HFFc6 (cell line): ENCODE data around the gene HCK. TPM values are rescaled to one million over a fixed set of nuclear protein-coding genes. Genes with fewer than 3 reads are reported as not detected.

Source experiments
- DNase-seq: peaks from one replicate; pipeline ENCODE4 v3.0.0-alpha.2; 2018
- H3K27ac Mint-ChIP-seq: 2 replicates; pipeline ENCODE4 v1.8.0; 2020; ENCODE audit warnings: mild to moderate bottlenecking, mixed read lengths
- H3K27me3 Mint-ChIP-seq: 2 replicates; pipeline ENCODE4 v1.8.0; 2021; ENCODE audit warnings: mild to moderate bottlenecking, moderate library complexity, mixed read lengths; ENCODE audit not compliant: insufficient read depth
- H3K36me3 Mint-ChIP-seq: 2 replicates; pipeline ENCODE4 v1.8.0; 2021; ENCODE audit warnings: low read depth, mixed read lengths
- H3K4me1 Mint-ChIP-seq: 2 replicates; pipeline ENCODE4 v1.8.0; 2020; ENCODE audit warnings: low read depth, mixed read lengths
- H3K4me3 Mint-ChIP-seq: 2 replicates; pipeline ENCODE4 v1.8.0; 2020; ENCODE audit warnings: mild to moderate bottlenecking, moderate library complexity, mixed read lengths
- H3K9me3 Mint-ChIP-seq: 2 replicates; pipeline ENCODE4 v1.8.0; 2020; ENCODE audit warnings: mild to moderate bottlenecking, mixed read lengths
- CTCF ChIP-seq: fragments of 200-600 bp; sonication (generic); IDR thresholded peaks from 2 replicates; pipeline ENCODE4 v1.5.0; 2021; ENCODE audit warnings: antibody characterized with exemption, mild to moderate bottlenecking
- total RNA-seq, 6 experiments: library from RNA; stranded (reverse); fragmentation: NEBNext Ultra II Directional; extraction: Animal tissue kit (Norgen Biotek cat#: 25700); gene quantifications; 2 replicates in 1 of 6; 3 replicates in 5 of 6; pipeline ENCODE4 v1.2.3, GENCODE V29; 2021

HCK gene
- total RNA-seq, 6 experiments from 2014 or later = not detected

GRCh38 chr20:32132911-32133549, 81.0 kb downstream of the HCK start:
- peaks cover 10% of the 10 kb centered on the region; the same call in 1 of the 2 replicates for H3K36me3 Mint-ChIP-seq
- H3K4me3 Mint-ChIP-seq = no peak overlapping the region
- H3K27ac Mint-ChIP-seq = no peak overlapping the region
- no peak for TF ChIP-seq CTCF
- no peak for DNase-seq
- H3K9me3 Mint-ChIP-seq = no peaks in the 10 kb centered on the region
- no peaks in the 10 kb centered on the region for H3K27me3 Mint-ChIP-seq
- H3K4me1 Mint-ChIP-seq = peaks cover 15% of the 10 kb centered on the region

GRCh38 chr20:32134026-32134425, 82.0 kb downstream of the HCK start:
- no peak for DNase-seq
- Mint-ChIP-seq H3K4me3 (no peak overlapping the region), H3K4me1 (peaks cover 15% of the 10 kb centered on the region), H3K27ac (no peak overlapping the region), H3K9me3 (no peaks in the 10 kb centered on the region), H3K27me3 (no peaks in the 10 kb centered on the region), H3K36me3 (peaks cover 12% of the 10 kb centered on the region)
- no peak for TF ChIP-seq CTCF

- Mint-ChIP-seq H3K27me3 (peaks cover 2% of the 10 kb centered on the region; the same call in 1 of the 2 replicates), H3K9me3 (no peaks in the 10 kb centered on the region), H3K27ac (no peak overlapping the region), H3K36me3 (peaks cover 23% of the 10 kb centered on the region), H3K4me1 (peaks cover 15% of the 10 kb centered on the region), H3K4me3 (no peak overlapping the region)
- TF ChIP-seq CTCF = no peak
- DNase-seq = no peak
Measured at GRCh38 chr20:32135983-32136515, 84.0 kb downstream of the HCK start.

- Mint-ChIP-seq H3K9me3 (no peaks in the 10 kb centered on the region), H3K36me3 (peaks cover 41% of the 10 kb centered on the region), H3K27ac (no peak overlapping the region), H3K4me3 (no peak overlapping the region), H3K27me3 (peaks cover 2% of the 10 kb centered on the region), H3K4me1 (peaks cover 15% of the 10 kb centered on the region)
- no peak for DNase-seq
- no peak for TF ChIP-seq CTCF
Measured at GRCh38 chr20:32138921-32139320, 86.9 kb downstream of the HCK start.

- H3K9me3 Mint-ChIP-seq = no peaks in the 10 kb centered on the region
- H3K27ac Mint-ChIP-seq = no peak overlapping the region
- peaks cover 15% of the 10 kb centered on the region for H3K4me1 Mint-ChIP-seq
- peaks cover 48% of the 10 kb centered on the region for H3K36me3 Mint-ChIP-seq
- no peak for DNase-seq
- TF ChIP-seq CTCF = no peak
- peaks cover 2% of the 10 kb centered on the region for H3K27me3 Mint-ChIP-seq
- H3K4me3 Mint-ChIP-seq = no peak overlapping the region
Measured at GRCh38 chr20:32139947-32140346, 87.9 kb downstream of the HCK start.
